Fibroblast of the aortic adventitia (primary cell): Measurements from ENCODE around the gene SLC35F1. TPM values are rescaled to one million over a fixed set of nuclear protein-coding genes. Genes with fewer than 3 reads are reported as not detected.

ENCODE experiments used
- DNase-seq: peaks from one replicate; pipeline ENCODE4 v3.0.0-alpha.2; 2010; ENCODE audit warnings: low read depth
- H3K4me3 ChIP-seq: 2 replicates; pipeline ENCODE4 v1.5.1; 2011; ENCODE audit warnings: low read depth, mild to moderate bottlenecking, control low read depth, low read length, moderate library complexity
- CTCF ChIP-seq: IDR thresholded peaks from 2 replicates; pipeline ENCODE4 v1.5.1; 2011; ENCODE audit warnings: mild to moderate bottlenecking, low read length, control low read depth, inconsistent platforms; ENCODE audit not compliant: insufficient read depth
- total RNA-seq: library from RNA; depleted of rRNA; stranded (reverse); fragments of >200 nt; gene quantifications from 2 replicates; pipeline ENCODE4 v1.2.3, GENCODE V29; 2012; ENCODE audit warnings: low replicate concordance

SLC35F1 gene
- total RNA-seq, 1 donor, result not detected

DNA sequence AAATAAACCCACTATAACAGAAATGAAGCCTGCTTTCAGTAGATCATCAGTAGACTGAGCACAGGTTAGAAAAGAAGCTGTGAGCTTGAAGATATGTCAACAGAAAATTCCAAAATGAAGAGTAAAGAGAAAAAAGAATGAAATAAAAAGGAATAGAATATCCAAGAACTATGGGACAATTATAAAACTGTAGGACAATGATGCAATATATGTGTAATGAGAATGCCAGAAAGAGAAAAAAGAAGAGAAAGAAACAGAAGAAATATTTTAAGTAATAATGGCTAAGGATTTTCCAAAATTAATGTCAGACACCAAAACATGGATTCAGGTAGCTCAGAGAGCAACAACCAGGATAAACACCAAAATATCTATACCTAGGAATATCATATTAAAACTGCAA, 449.6 kb downstream of the SLC35F1 start:
- no peak overlapping the region for H3K4me3 ChIP-seq
- DNase-seq, result no peak
- no peak for TF ChIP-seq CTCF

Other genes with a start within 250 kb of the SLC35F1 start
- gene NUS1, start 231.8 kb upstream of the SLC35F1 start, total RNA-seq, result 18.8 and 29.4 TPM in 2 replicates